ENCODE measurements around the gene SLIT3. TPM values are rescaled to one million over a fixed set of nuclear protein-coding genes. Genes with fewer than 3 reads are reported as not detected.

The SLIT3 gene
- total and polyA plus RNA-seq, 2 experiments from 2014 or later = 58.4 to 96.7 TPM

- TF ChIP-seq EZH2phosphoT487 (IDR thresholded peaks at IDR 0.05; ENCODE audit: low read depth, severe bottlenecking, unreplicated experiment) (no peak), CTCF (IDR thresholded peaks at IDR 0.05; ENCODE audit: poor library complexity) (no peak), EZH2 (IDR thresholded peaks at IDR 0.05; ENCODE audit: borderline replicate concordance) (no peak)
- peak overlapping the region; percentile 1 for H3K27ac ChIP-seq
- no peaks in the 10 kb centered on the region for H3K27me3 ChIP-seq
- no peaks in the 10 kb centered on the region for H3K79me2 ChIP-seq
- no peak for DNase-seq (ENCODE audit: low spot score)
- H3K9me2 ChIP-seq (replicated peaks; ENCODE audit: insufficient read depth) = no peaks in the 10 kb centered on the region
- no peaks in the 10 kb centered on the region for H3K9me3 ChIP-seq (ENCODE audit: low read depth)
- no peaks in the 10 kb centered on the region for H4K20me1 ChIP-seq (ENCODE audit: insufficient read depth, poor library complexity, severe bottlenecking)
- no peak overlapping the region for H3K4me3 ChIP-seq
- 53% methylated on average over 12 of the region's 12 CpGs for WGBS (ENCODE audit: low lambda C conversion rate, missing lambda C conversion rate)
- H2AFZ ChIP-seq = no peak overlapping the region
- peak overlapping the region; percentile 45 for H3K4me2 ChIP-seq
- peaks cover 21% of the 10 kb centered on the region for H3K4me1 ChIP-seq (ENCODE audit: insufficient read depth)
- no peaks in the 10 kb centered on the region for H3K36me3 ChIP-seq (replicated peaks; ENCODE audit: insufficient read depth, low read depth)
Observed at GRCh38 chr5:169036079-169036805, 264.7 kb downstream of the SLIT3 start.

DNA sequence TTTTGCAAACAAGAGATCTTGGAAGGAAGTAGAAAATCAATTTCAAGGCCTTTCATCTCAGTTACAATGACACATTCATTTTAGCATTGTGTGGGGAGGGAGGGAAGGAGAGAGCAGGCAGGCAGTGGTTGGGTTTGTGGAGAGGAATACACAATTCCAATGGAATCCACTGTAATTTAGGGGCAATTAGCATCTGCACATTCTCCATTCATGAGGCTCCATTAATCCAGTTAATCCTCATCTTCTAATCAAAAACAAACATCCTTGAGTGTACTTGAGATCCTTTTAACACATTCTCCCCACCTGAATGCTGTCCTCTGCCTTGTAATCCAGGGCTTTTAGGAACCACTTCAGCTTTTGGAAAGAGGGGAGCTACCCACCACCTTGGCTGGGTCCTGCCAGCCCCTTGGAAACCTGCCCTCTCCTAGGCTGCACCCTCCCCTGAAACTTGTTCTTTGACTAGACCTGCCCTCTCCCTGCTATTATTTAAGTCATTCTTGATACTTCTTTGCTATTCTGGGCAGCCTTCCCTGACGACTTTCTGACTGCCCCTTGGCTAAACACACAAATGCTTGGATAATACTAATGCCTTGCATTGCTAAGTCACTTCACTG lies 271.2 kb downstream of the SLIT3 start:
- no peaks in the 10 kb centered on the region for H3K9me2 ChIP-seq (replicated peaks; ENCODE audit: insufficient read depth)
- no peak overlapping the region for H2AFZ ChIP-seq
- H3K4me2 ChIP-seq = no peak overlapping the region
- DNase-seq (ENCODE audit: low spot score) = no peak
- H3K4me3 ChIP-seq = no peak overlapping the region
- no peaks in the 10 kb centered on the region for H3K27me3 ChIP-seq
- peaks cover 13% of the 10 kb centered on the region for H3K4me1 ChIP-seq (ENCODE audit: insufficient read depth)
- H3K27ac ChIP-seq = peak overlapping the region; percentile 5
- no peaks in the 10 kb centered on the region for H3K9me3 ChIP-seq (ENCODE audit: low read depth)
- H4K20me1 ChIP-seq (ENCODE audit: insufficient read depth, poor library complexity, severe bottlenecking) = no peaks in the 10 kb centered on the region
- no peak for TF ChIP-seq EZH2phosphoT487 (IDR thresholded peaks at IDR 0.05; ENCODE audit: low read depth, severe bottlenecking, unreplicated experiment)
- no peak for TF ChIP-seq EZH2 (IDR thresholded peaks at IDR 0.05; ENCODE audit: borderline replicate concordance)
- TF ChIP-seq CTCF (IDR thresholded peaks at IDR 0.05; ENCODE audit: poor library complexity) = no peak
- no peaks in the 10 kb centered on the region for H3K36me3 ChIP-seq (replicated peaks; ENCODE audit: insufficient read depth, low read depth)
- 29% methylated on average over 1 of the region's 1 CpG for WGBS (ENCODE audit: low lambda C conversion rate, missing lambda C conversion rate)
- H3K79me2 ChIP-seq = no peaks in the 10 kb centered on the region

GRCh38 chr5:169029037-169029436 lies 271.9 kb downstream of the SLIT3 start:
- Histone ChIP-seq H3K4me1 (ENCODE audit: insufficient read depth) (peaks cover 13% of the 10 kb centered on the region), H3K27me3 (no peaks in the 10 kb centered on the region), H3K4me3 (no peak overlapping the region), H3K9me3 (ENCODE audit: low read depth) (no peaks in the 10 kb centered on the region), H3K4me2 (no peak overlapping the region), H3K36me3 (replicated peaks; ENCODE audit: insufficient read depth, low read depth) (no peaks in the 10 kb centered on the region), H3K9me2 (replicated peaks; ENCODE audit: insufficient read depth) (no peaks in the 10 kb centered on the region), H3K79me2 (no peaks in the 10 kb centered on the region), H2AFZ (no peak overlapping the region), H4K20me1 (ENCODE audit: insufficient read depth, poor library complexity, severe bottlenecking) (no peaks in the 10 kb centered on the region), H3K27ac (peak overlapping the region; percentile 5)
- DNase-seq (ENCODE audit: low spot score) = no peak
- TF ChIP-seq CTCF (IDR thresholded peaks at IDR 0.05; ENCODE audit: poor library complexity) (no peak), EZH2 (IDR thresholded peaks at IDR 0.05; ENCODE audit: borderline replicate concordance) (no peak), EZH2phosphoT487 (IDR thresholded peaks at IDR 0.05; ENCODE audit: low read depth, severe bottlenecking, unreplicated experiment) (no peak)
- 51% methylated on average over 3 of the region's 3 CpGs for WGBS (ENCODE audit: low lambda C conversion rate, missing lambda C conversion rate)
